ENCODE data around the gene DNHD1. TPM values are rescaled to one million over a fixed set of nuclear protein-coding genes. Genes with fewer than 3 reads are reported as not detected.

Gene DNHD1
- total RNA-seq, 1 experiment from 2014 or later, result 11.5 TPM

GRCh38 chr11:6458352-6459098 is 38.6 kb upstream of the DNHD1 start (continued):
- no peak for TF ChIP-seq KAT7 (CRISPR knock-in tag; IDR thresholded peaks at IDR 0.05; ENCODE audit: borderline replicate concordance)
- no peak for TF ChIP-seq OVOL2 (CRISPR knock-in tag; IDR thresholded peaks at IDR 0.05; ENCODE audit: borderline replicate concordance)
- TF ChIP-seq TP53 (CRISPR knock-in tag; IDR thresholded peaks at IDR 0.05), result no peak

DNA sequence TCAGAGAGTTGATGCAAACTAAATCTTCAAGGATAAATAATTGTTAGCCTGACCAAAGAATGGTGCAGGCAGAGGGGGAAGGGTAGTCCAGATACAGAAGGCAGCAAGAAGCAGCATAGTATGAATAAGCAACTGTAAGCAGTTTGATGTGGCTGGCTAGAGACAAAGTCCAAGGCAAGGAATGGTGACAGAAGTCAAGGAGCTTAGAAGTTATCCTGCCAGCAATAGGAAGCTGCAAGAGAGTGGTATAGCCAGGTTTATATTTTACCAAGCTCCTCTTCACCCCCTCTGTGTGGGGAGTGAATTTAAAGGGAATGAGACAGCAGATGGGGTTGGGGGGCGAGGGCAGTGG is 38.0 kb upstream of the DNHD1 start:
- ChIA-PET CTCF (interaction anchor here (2.1 kb wide), 1 partner anchor 16 kb away, joined by 8 read pairs; no protein-coding TSS in a partner anchor), POLR2A (interaction anchor here (0.6 kb wide), 1 partner anchor 12 kb away, joined by 3 read pairs; no protein-coding TSS in a partner anchor)

GRCh38 chr11:6468712-6469495 is 28.2 kb upstream of the DNHD1 start:
- peak; percentile 96 for DNase-seq (ENCODE audit: low spot score)
- Mint-ChIP-seq H3K9me3 (no peaks in the 10 kb centered on the region), H3K4me3 (no peak overlapping the region), H3K36me3 (no peaks in the 10 kb centered on the region), H3K27ac (no peak overlapping the region), H3K4me1 (peaks cover 7% of the 10 kb centered on the region), H3K27me3 (ENCODE audit: low read depth) (peaks cover 12% of the 10 kb centered on the region)
- peak; percentile 99 for ATAC-seq
- TF ChIP-seq NFE2L1 (CRISPR knock-in tag; IDR thresholded peaks at IDR 0.05), result 0 out of 2 replicates have a peak, but pooled peaks have one; percentile 32
- no peak for TF ChIP-seq FOXP4 (CRISPR knock-in tag; IDR thresholded peaks at IDR 0.05)
- ChIA-PET POLR2A (interaction anchor here (0.7 to 1.4 kb wide), 3 partner anchors 13 to 215 kb away, joined by 3 to 15 read pairs (median 7); partner anchors contain the start of genes ARFIP2, MRPL17 and TIMM10B), CTCF (interaction anchor here (0.8 to 1.8 kb wide), 20 partner anchors 9 to 286 kb away, joined by 3 to 33 read pairs (median 4); partner anchors contain the start of genes APBB1, ARFIP2, MRPL17 and TIMM10B)

More for the DNA sequence above, 38.0 kb upstream of the DNHD1 start:
- DNase-seq (ENCODE audit: low spot score) (no peak), ATAC-seq (no peak)
- H3K27me3 Mint-ChIP-seq (ENCODE audit: low read depth), result no peaks in the 10 kb centered on the region
- H3K27ac Mint-ChIP-seq, result no peak overlapping the region
- H3K4me3 Mint-ChIP-seq, result no peak overlapping the region
- TF ChIP-seq TCF7 (CRISPR knock-in tag; IDR thresholded peaks at IDR 0.05; ENCODE audit: low read depth) (no peak), PREB (CRISPR knock-in tag; IDR thresholded peaks at IDR 0.05; ENCODE audit: borderline replicate concordance) (no peak), SOX15 (CRISPR knock-in tag; IDR thresholded peaks at IDR 0.05) (no peak)
- peaks cover 8% of the 10 kb centered on the region; the same call in 1 of the 2 replicates for H3K36me3 Mint-ChIP-seq
- H3K9me3 Mint-ChIP-seq, result no peaks in the 10 kb centered on the region
- H3K4me1 Mint-ChIP-seq, result no peaks in the 10 kb centered on the region

DNA sequence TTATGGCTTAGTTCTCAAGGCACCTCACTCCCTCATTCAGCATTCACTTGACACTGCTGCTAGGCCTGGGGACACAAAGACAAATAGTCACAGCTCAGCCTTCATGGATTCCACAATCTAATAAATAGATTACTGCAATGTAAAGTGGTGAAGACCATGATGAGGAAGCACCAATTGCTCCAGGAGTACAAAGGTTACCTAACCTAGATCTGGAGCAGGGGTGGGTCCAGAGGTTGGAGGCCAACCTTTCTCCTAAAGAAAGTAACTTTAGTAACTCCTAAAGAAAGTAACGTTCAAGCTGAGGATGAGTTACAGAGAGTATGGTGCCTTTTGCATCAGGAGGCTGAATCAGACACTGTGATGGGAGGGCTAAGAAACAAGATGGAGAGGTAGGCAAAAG is 27.5 kb upstream of the DNHD1 start:
- peaks cover 12% of the 10 kb centered on the region for H3K27me3 Mint-ChIP-seq (ENCODE audit: low read depth)
- peaks cover 13% of the 10 kb centered on the region for H3K4me1 Mint-ChIP-seq
- H3K9me3 Mint-ChIP-seq, result no peaks in the 10 kb centered on the region
- no peak for ATAC-seq
- ChIA-PET CTCF (interaction anchor here (0.8 to 1.8 kb wide), 19 partner anchors 9 to 285 kb away, joined by 3 to 33 read pairs (median 4); partner anchors contain the start of genes ARFIP2, MRPL17 and TIMM10B), POLR2A (interaction anchor here (1.3 to 1.4 kb wide), 2 partner anchors 12 to 91 kb away, joined by 7 to 15 read pairs; partner anchors contain the start of genes ARFIP2 and TIMM10B)
- no peak overlapping the region for H3K4me3 Mint-ChIP-seq
- H3K27ac Mint-ChIP-seq, result no peak overlapping the region
- DNase-seq (ENCODE audit: low spot score), result no peak
- no peaks in the 10 kb centered on the region for H3K36me3 Mint-ChIP-seq
- no peak for TF ChIP-seq NR1H2 (CRISPR knock-in tag; IDR thresholded peaks at IDR 0.05)
- TF ChIP-seq, protein P1, sequence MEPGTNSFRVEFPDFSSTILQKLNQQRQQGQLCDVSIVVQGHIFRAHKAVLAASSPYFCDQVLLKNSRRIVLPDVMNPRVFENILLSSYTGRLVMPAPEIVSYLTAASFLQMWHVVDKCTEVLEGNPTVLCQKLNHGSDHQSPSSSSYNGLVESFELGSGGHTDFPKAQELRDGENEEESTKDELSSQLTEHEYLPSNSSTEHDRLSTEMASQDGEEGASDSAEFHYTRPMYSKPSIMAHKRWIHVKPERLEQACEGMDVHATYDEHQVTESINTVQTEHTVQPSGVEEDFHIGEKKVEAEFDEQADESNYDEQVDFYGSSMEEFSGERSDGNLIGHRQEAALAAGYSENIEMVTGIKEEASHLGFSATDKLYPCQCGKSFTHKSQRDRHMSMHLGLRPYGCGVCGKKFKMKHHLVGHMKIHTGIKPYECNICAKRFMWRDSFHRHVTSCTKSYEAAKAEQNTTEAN (CRISPR knock-in tag; IDR thresholded peaks at IDR 0.05), result no peak
- no peak for TF ChIP-seq PRDM15 (CRISPR knock-in tag; IDR thresholded peaks at IDR 0.05)
- no peak for TF ChIP-seq PREB (CRISPR knock-in tag; IDR thresholded peaks at IDR 0.05; ENCODE audit: borderline replicate concordance)
- no peak for TF ChIP-seq ZNF416 (CRISPR knock-in tag; IDR thresholded peaks at IDR 0.05)
- TF ChIP-seq, protein P2, sequence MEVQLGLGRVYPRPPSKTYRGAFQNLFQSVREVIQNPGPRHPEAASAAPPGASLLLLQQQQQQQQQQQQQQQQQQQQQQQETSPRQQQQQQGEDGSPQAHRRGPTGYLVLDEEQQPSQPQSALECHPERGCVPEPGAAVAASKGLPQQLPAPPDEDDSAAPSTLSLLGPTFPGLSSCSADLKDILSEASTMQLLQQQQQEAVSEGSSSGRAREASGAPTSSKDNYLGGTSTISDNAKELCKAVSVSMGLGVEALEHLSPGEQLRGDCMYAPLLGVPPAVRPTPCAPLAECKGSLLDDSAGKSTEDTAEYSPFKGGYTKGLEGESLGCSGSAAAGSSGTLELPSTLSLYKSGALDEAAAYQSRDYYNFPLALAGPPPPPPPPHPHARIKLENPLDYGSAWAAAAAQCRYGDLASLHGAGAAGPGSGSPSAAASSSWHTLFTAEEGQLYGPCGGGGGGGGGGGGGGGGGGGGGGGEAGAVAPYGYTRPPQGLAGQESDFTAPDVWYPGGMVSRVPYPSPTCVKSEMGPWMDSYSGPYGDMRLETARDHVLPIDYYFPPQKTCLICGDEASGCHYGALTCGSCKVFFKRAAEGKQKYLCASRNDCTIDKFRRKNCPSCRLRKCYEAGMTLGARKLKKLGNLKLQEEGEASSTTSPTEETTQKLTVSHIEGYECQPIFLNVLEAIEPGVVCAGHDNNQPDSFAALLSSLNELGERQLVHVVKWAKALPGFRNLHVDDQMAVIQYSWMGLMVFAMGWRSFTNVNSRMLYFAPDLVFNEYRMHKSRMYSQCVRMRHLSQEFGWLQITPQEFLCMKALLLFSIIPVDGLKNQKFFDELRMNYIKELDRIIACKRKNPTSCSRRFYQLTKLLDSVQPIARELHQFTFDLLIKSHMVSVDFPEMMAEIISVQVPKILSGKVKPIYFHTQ (CRISPR knock-in tag; IDR thresholded peaks at IDR 0.05), result no peak
- no peak for TF ChIP-seq TCF7 (CRISPR knock-in tag; IDR thresholded peaks at IDR 0.05; ENCODE audit: low read depth)
